Mammary epithelial cell (primary cell): ENCODE data around the gene PROX2.

Source experiments
- CTCF ChIP-seq, 2 donors: IDR thresholded peaks in 1 of 2; conservative IDR thresholded peaks in 1 of 2; 2 replicates each; pipeline ENCODE4 v1.5.1; 2011 to 2012; ENCODE audit warnings: inconsistent platforms in 2 of 2, low read length in 2 of 2, mild to moderate bottlenecking in 2 of 2, control low read depth in 1 of 2, low read depth in 1 of 2; ENCODE audit not compliant: insufficient read depth in 1 of 2; ENCODE audit errors: extremely low read depth in 1 of 2
- EZH2 ChIP-seq: IDR thresholded peaks from 2 replicates; pipeline ENCODE4 v1.6.1; 2012; ENCODE audit warnings: low read length, inconsistent platforms, borderline replicate concordance

- no peak for TF ChIP-seq CTCF (conservative IDR thresholded peaks at IDR 0.05 in 1 of 2, IDR thresholded peaks at IDR 0.05 in 1 of 2; ENCODE audit: extremely low read depth in 1 of 2, insufficient read depth in 1 of 2, low read depth in 1 of 2, low read length in 2 of 2)
- no peak for TF ChIP-seq EZH2
These were observed 31.1 kb upstream of the PROX2 start for GRCh38 chr14:74906925-74907521.
